GM08714 (cell line): ENCODE data around the gene HRH2.
"Not testable (repeated sequence)": the region's sequence is repeated elsewhere in the genome, so short reads cannot be mapped to it uniquely, and the experiment has no call there.

Experiments
- H3K4me3 ChIP-seq: fragments of 200-500 bp; sonication (Bioruptor generic); 2 replicates; pipeline ENCODE4 v1.5.1; 2014; ENCODE audit warnings: mild to moderate bottlenecking, low read length, inconsistent platforms
- ZNF274 ChIP-seq: IDR thresholded peaks from 2 replicates; pipeline ENCODE4 v1.6.1; 2012; ENCODE audit warnings: mild to moderate bottlenecking, low read depth, low read length

Gene HRH2

DNA sequence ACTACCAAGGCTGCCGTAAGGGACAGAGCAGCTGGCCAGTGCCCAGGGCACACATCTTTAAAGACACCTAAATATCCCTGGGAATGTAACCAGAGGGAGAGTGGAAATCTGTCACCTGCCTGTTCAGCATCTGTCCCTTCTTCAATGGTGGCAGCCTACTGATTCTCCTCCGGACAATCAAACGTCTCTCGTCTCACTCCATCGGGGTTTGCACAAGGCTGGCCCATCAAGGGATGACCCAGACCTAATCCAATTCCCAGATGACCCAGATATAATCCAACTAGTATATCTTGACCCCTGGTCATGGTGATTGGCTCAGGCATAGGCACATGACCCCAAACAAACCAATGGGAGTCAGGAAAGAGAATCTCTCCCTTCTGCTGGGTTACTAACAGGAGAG is 93.5 kb downstream of the HRH2 start:
- no peak for TF ChIP-seq ZNF274
- no peak overlapping the region for H3K4me3 ChIP-seq

DNA sequence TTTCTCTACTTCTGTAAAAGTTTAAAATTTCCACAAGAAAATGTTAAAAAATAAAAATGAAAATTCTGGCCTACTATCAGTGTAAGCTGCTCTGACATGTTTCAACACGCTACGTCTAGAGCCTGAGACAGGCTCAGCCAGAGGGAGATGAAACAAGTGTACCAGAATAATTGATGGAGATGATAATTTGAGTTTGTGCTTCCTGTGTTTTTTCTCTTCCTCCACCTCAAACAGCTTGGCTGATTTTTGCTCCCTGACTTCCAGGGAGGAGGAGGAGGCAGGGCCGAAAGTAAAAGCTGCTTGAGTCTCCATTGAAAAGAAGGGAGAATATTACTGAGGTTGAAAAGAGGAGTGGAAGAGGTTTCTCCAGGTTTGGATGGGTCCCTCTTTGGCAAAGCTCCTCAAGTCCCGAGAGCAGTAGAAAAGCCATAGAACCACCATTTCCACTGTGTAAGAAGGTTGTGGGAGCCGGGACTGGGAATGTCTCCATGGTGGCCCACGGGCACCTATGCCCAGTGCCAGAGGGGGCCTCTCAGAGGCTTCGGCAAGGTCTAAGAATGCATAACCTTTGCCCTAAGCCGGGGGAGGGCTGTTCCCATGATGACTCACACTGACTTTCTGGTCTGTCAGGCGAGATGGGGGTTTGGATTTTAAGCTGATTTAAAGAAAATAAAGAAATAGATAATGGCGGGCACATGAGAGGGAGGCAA is 95.1 kb downstream of the HRH2 start:
- TF ChIP-seq ZNF274: no peak

DNA sequence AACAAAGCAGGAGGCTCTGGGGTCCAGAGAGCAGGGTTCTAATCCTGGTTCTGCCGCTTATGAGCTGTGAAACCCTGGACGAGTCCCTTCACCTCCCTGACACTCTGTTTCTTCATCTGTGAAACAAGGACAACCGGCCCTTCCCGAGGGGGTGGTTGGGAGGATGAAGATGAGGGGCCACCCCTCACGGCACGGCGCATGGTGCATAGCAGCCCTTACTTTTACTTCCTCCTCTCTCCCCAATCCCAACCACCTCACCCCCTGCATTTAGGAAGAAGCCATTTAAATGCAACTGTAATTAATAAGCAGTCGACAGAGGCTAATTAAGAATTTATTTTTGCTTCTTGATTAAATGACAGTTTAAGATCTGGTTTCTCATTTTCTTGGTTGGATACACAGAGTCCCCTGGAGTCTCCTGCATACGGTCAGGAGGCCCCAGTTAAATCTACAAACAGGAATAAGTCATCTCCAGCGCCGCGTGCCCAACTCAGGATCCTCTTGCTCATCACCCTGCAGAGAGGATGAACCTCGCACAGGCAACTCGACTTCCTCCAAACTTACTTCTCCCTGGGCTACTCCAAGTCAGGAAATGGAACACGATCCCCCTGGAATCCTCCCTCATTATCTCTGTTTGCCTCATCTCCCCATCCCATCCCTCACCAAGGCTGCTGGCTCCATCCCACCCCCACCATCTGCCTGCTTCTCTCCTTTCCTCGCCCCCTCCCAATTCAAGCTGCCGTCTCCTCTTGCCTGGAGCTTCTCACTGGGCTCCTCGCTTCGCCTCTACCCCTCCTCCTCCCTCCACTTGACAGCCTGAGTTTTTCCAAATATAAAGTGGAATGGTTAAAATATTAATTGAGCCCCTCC is 95.9 kb downstream of the HRH2 start:
- H3K4me3 ChIP-seq: no peak overlapping the region
- TF ChIP-seq ZNF274: no peak

More for the DNA sequence above, 95.1 kb downstream of the HRH2 start:
- no peak overlapping the region for H3K4me3 ChIP-seq

DNA sequence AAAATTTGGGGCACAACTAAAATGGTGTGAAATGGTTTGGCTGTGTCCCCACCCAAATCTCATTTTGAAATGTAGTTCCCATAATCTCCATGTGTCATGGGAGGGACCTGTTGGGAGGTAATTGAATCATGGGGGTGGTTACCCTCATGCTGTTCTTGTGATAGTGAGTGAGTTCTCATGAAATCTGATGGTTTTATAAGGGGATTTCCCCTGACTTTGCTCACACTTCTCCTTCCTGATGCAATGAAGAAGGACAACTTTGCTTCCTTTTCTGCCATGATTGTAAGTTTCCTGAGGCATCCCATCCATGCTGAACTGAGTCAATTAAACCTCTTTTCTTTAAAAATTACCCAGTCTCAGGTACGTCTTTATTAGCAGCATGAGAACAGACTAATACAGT is 102.1 kb downstream of the HRH2 start:
- not testable (repeated sequence) for H3K4me3 ChIP-seq
